ENCODE results near the gene SELENOM.
A peak's percentile ranks its signal among the peaks of the same experiment; 100 is the strongest.

Gene SELENOM

DNA sequence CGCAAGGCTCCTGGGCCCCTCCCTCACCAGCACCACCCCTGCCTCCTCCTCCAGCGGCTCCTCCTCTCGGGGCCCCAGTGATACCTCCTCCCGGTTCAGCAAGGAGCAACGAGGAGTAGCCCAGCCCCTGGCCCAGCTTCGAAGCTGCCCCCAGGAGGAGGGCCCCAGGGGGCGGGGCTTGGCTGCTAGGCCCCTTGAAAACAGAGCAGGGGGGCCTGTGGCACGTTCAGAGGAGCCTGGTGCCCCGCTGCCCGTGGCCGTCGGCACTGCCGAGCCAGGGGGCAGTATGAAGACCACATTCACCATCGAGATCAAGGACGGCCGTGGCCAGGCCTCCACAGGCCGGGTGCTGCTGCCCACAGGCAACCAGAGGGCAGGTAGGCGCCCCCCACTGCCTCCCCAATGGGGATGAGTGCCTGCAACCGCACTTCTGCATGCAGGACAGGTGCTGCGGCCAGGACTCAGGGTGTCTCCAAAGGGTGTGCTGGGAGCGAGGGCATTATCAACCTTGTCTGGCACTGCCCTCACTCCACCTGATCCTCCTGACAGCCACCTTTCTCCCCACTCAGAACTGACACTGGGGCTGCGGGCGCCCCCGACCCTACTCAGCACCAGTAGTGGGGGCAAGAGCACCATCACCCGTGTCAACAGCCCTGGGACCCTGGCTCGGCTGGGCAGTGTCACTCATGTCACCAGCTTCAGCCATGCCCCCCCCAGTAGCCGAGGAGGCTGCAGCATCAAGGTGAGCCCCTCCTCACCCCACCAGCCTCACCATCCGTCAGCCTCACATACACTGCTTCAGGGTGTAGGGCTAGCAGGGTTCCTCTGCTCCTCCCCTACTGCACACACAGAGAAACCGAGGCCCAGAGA lies 16.0 kb downstream of the SELENOM start:
- DNase-seq (ENCODE audit: low read depth in 2 of 2): no peak

DNA sequence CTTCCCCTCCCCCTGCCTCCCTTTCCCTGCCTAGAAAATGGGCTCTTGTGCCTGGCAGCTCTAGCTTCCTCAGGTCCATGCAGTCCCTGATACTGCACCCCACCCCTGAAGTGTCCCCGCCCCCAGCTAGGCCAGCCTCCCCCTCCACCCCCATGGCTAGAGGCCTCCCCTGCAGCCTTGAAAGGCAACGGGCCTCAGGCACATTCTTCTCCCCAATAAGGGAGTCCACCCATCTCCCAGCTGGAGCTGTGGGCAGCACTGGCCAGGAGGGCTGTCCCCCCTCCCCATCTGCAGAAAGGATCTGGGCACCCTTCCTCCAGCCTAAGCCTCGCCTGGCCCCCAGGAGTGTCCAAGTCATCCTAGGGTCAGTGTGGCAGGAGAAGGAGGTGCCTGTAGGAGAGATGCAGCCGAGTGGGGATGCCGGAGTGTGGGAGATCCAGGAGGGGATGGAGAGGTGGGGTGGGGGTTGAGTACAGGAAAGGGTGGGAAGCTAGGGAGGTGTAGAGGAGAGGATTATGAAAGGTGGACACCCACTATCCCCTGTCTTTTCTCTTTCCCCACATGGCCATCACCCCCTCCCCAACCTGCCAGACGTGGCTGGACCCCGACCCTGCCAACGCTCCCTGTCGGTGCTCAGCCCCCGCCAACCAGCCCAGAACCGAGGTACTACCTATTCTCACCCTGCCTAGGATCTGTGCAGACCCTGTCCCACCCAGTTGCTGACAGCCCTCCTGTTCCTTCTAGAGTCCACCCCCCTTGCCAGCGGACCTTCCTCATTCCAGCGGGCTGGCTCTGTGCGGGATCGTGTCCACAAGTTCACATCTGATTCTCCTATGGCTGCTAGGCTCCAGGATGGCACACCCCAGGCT lies 16.9 kb downstream of the SELENOM start:
- no peak for DNase-seq (ENCODE audit: low read depth in 2 of 2)

DNA sequence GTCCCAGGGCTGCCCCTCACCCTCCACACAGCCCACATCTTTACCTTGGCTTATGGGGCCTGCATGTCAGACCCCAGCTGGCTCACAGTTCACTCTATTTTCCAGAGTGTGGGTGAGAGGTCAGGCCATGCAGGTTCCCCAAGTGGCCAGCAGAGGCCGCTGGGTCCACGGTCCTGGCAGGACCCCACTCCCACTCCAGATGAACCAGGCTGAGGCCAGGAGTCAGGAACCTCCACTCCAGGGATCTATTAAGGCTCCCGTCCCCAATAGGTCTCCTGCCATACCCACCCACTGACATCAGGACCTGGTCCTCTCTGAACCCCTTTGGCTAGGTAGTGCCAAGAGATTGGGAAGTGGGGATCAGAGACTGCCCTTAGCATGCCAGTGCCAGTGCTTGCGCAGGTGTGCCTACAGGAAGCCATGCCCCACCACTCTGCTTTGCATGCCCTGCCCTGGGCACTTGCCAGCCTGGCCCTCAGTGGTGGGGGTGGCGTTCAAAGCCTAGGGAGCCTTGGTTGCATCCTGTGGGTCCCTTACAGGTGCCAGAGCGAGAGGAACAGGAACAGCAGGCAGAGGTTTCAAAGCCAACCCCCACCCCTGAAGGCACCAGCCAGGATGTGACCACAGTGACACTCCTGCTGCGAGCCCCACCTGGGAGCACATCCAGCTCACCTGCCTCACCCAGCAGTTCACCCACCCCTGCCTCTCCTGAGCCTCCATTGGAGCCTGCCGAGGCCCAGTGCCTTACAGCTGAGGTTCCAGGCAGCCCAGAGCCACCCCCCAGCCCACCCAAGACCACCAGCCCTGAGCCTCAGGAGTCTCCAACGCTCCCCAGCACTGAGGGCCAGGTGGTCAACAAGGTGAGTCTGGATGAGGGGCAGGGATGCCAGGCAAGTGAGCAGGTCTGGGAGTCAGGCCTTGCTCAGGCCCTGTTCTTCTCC lies 17.9 kb downstream of the SELENOM start:
- peak in 1 of 2 donors; percentile 32 for DNase-seq (ENCODE audit: low read depth in 2 of 2)

DNA sequence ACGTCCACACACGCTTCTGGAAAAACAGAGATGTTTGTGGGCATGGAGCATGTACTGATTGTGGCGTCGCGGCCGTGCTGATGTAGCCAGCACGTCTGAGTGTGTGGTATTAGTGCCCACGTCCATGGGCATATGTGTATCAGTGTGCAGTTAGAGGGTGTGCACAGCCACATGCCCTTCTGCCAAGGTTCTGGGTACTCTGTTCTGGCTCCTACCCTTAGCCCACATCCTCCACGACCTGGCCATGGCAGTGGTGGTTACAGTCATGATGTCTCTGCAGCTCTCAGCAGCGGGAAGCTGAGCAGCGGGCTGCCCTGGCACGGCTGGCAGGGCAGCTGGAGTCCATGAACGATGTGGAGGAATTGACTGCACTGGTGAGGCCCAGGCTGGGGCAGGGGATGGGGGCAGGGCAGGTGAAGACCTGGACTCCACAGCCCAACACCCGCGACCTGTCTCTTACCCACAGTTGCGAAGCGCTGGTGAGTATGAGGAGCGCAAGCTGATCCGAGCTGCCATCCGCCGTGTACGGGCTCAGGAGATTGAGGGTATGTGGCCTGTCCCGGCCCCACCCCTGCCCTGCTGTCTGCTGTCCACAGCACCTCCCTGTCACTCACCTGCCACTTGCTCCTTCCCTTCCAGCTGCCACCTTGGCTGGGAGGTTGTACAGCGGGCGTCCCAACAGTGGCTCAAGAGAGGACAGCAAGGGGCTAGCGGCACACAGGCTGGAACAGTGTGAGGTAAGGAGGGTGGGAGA lies 19.0 kb downstream of the SELENOM start:
- no peak for DNase-seq (ENCODE audit: low read depth in 2 of 2)

DNA sequence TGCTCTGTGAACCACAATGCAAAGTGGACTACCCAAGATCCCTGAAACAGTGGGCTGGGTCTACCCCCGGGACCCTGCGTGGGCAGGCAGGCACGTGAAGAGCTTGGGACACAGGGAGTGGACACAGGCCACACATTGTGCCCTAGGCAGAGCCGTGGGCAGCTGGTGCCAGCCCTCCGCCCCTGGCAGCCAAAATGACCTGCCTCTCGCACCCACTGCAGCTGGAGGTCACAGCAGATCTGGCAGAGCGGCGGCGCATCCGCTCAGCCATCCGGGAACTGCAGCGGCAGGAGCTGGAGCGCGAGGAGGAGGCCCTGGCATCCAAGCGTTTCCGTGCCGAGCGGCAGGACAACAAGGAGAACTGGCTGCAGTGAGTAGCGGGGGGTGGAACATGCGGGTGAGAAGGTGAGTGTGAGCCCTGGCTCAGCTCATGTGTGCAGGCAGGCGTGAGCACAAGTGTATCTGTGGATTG lies 19.6 kb downstream of the SELENOM start:
- no peak for DNase-seq (ENCODE audit: low read depth in 2 of 2)

DNA sequence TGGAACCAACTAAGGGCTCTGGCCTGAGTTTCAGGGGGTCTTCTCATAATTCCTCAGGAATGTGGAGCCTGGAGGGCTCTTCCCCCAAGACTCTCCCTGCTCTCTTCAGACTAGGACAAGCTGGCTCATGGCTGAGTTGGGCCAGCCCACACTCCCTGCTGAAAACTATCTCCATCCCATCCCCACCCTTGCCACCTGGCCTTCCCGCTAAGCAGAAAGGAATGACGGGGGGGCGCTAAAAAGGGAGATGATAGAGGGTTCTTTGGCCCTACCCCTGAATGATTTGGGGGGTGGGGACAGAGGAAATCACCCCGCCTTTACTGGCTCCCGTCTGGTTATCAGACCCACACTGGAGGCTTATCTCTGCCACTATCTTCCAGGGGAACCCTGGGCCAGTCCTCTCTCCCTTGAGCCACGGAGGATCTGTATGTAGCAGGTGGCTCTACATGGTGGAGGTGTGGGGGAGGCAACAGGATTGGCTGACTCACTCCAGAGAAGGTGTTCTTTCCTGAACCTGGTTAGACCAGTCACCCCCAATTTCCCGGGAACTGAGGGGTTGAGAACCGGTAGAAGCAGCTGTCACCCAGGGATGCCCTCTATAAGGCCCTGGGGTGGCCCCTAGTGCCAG lies 20.6 kb downstream of the SELENOM start:
- DNase-seq (ENCODE audit: low read depth in 2 of 2): no peak

DNA sequence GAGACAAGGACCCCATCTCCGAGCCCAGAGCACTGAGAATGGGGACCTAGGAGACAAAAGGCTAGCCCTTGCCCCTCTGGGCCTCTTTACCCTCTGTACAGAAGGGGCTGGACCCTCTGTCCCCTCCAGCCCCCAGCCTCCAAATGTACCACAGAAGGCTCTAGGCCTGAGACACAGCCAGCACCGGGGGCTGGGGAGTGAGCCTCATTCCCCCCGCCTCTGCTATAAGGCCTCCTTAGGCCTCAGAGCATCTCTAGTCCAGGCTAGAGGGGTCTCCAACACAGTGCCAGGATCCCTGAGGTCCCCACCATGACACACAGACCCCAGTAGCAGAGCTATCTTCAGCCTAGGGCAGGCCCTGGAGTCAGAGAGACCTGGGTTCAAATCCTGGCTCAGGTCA lies 21.4 kb downstream of the SELENOM start:
- no peak for DNase-seq (ENCODE audit: low read depth in 2 of 2)

DNA sequence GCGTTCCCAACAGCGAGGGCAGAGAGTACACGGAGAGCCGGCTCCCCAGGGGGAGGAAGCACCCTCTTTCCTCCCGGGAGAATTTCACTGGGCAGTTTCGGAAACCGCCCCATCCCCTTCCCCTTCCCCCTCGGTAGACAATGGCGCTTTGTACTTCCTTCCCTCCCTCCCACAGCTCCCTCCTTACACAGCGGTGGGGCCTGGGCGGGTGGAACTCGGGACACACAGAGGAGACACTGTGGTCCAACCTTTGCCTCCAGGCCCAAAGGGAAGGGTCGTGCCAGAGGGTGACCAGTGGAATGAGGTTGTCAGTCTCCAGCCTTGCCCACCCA lies 21.9 kb downstream of the SELENOM start:
- no peak for DNase-seq (ENCODE audit: low read depth in 2 of 2)

DNA sequence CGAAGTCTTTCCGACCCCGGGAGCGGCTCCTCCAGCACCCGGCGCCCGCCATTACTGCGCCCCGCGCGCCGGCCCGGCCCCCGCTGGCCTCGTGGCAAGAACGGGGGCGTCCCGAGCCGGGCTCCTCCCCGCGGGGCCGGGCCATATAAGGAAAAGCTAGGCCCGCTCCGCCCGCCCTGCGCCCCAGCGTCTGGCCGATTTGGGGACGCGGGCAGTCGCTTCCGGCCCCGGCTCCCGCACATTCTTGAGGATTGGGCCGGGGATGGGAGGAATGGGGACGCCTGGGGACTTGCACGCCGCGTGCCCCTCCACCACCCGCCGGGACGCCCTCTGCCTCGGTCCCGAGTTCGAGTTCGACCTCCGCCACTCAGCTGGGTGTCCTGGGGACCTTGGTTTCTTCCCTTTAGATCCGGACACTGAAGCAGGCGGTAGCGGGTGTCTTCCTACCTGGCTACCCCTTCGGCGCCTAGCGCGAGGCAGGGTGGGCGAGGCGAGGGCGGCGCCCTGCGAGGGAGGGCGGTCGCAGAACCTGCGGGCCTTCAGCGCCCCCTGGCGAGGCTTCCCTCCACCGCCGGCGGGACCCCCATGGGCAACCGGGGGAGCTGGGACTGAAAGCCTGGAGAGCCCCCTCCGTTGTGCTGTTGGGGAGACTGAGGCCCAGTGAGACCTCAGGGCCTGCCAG lies 22.4 kb downstream of the SELENOM start:
- peak; percentile 82 to 86 for DNase-seq (ENCODE audit: low read depth in 2 of 2)

DNA sequence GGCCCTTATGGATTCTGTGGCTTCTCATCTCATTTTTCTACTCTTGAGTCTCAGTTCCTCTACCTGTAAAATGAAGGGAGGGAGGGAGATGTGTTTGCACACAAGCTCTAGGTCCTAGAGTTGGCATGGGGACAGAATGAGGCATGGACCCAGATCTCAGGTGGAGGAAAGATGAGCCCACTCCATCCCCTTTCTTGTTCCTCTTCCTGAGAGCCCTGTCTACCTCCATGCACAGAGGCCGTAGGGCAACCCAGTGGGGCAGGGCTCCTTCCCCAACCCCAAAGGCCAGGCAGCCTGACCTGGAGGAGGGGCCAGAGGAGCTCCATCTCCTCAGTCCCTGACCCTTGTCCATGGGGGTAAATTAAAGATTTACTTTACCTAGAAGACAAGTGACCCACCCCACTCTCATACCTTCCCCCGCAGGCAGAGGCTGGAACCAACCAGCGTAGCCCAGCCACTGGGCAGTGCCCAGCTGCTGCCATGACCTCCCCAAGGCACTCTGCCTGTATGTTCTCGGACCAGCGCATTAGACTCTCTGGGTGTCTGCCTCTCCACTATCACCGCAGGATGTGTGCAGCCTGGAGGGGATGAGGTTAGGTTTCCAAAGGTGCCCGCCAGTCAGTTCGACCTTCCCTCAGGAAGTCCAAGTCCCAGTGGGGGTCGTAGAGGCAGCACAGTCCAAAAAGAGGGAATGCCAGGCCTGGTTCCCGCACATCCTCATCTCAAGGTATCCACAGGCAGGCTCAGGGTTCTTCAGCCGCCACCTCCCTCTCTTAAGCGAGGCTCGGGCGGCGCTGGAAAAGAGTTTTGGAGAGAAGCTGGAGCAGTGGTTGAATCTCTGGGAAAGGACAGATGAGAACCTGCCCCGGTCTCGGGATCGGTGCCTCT lies 23.2 kb downstream of the SELENOM start:
- no peak for DNase-seq (ENCODE audit: low read depth in 2 of 2)

DNA sequence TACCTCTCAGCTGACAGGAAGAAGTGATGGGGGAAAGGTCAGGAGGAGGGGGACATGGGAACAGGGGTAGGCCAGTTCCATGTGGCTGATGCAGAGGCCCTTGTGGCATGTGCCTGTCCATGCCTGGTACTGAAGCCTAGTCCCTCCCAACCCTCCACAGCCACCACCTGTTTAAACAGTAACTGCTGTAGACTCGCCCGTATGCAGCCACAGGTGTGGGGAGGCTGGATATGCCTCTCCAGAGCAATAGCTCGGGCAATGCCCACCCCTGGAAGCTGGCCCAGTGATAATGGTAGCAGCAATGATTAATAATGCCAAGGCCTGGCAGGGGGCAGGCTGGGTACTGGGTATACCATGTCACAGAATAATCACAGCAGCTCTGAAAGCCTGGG lies 24.0 kb downstream of the SELENOM start:
- DNase-seq (ENCODE audit: low read depth in 2 of 2): no peak

DNA sequence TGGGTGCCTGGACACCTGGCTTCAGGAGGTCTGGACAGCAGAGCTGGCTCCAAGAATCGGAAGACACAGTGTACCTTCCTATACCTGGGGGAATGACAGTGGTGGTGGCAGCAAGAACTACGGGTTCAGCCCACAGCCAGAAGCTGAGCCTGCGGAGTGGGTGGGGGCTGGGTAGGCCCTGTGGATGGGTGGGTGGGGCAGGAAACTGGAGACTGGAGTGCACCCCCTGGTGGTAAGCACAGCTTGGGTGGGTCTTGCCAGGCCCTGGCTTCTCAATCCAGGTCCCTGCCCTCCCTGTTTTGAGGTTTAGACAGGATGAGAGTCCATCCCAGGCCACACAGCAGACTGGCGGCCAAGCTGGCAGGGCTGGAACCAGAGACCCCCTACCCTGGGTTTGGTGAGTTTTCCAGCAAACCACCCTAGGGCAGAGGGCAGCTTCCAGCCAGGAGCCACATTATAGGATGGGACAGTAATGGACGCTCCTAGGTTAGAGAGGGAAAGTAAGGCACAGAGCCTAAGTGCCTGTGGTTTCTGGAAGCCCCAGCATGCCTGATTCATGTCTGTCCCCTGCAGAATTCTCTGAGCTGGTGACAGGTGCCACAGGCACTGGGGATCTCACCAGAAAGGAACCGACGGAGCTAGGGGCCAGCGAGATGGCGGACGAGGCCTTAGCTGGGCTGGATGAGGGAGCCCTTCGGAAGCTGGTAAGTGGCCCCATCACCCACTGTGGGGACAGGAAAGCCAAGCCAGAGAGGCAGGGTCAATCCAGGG lies 24.6 kb downstream of the SELENOM start:
- peak; percentile 51 to 58 for DNase-seq (ENCODE audit: low read depth in 2 of 2)

DNA sequence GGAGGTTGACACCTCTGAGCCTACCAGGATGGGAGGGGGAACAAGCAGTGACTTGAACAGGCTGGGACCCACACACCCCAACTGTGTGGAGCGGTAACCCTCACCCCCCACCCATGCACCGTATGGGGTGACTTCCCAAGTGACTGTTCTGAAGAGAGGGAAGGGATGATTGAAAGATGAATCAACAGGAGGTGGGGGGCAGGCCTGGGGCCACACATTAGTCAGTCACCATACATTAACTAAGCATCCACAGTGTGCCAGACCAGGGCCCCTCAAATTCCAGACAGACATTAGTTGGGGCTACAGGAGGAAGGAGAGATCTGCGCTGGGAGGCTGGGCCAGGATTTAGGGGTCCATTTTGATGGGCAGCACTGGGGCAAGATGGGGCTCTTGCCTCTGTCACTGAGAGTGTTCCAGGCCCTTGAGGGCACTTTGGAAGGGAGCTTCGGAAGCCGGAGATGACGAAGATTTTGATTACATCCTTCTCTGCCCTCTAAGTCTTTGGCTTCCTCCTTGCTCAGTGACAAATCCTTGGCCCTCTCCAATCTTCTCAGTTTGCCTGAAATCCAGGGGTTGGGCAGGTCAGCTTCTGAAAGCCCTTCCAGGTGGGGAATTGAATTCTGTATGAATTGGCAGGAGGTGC lies 25.3 kb downstream of the SELENOM start:
- DNase-seq (ENCODE audit: low read depth in 2 of 2): no peak

DNA sequence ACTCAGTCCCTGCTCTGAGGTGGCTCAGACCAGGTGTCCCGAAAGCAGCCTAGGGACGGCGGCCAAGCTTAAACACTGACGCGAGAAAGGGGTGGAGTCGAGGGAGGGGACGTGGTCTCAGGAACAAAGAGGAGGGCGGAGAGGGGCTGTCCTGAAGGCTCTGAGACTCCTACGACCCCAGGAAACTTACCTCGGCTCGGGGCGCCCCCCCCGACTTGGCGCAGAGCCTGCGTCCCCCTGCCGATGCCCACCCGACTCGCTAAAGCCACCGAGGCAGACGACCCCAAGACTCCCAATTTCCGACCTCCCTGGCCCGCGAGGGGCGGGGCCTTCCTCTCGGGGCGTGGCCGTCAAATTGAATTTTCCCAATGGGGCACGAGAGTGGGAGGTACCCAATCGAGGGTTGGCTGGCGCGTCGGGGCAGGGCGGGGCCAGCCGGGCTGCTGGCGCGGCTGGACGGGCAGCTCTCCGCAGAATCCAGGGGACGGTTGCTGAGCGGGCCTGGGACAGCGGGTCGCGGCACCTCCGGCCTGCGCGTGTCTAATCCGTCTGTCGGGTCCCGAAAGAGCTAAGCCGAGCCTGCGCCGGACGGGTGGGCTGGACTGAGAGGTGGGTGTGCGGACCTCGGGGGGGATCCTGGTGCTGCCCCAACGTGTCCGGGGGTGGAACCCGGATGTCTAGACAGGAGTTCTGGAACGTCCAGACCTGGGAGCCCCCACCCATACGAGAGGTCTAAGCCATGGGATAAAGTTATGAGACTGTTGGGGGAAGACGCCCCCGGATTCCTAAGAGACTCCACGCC lies 26.3 kb downstream of the SELENOM start, which contains the start of gene SMTN:
TSS of gene SMTN (plus strand) at position 471 of the 802 bp plus-strand sequence. CDS start 1,941 bp downstream, outside the sequence.
- DNase-seq (ENCODE audit: low read depth in 2 of 2): peak; percentile 80 to 82

DNA sequence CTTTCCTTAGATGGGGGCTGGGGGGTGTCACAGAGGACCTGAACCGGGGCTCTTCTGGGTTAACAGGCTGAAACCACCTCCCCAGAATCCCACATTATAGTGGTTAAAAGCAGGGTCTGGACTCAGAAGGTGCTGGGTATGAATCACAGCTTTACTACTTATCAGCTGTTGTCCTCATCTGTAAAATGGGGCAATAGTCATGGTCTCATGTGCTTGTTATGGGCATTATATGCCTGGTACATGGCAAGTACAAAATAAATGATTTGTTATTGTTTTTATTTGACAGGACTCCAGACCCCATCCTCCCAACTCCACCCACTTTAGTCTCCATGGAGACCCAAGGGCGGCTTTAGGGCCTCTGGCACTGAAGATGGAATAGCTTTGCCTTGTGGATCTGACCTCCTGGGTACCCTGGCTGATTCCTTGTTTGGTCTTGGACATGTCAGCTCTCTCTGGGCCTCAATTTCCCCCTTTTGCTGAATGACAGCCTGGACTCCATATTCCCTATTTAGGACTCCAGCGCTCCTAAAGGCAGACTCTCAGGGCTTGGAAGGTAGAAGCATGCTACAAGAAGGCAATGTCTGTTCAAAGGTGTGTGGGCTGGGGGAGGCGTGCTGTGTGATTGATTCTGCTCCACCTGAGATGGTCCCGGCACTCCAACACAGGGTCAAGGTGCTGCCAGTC lies 27.1 kb downstream of the SELENOM start:
- DNase-seq (ENCODE audit: low read depth in 2 of 2): no peak

DNA sequence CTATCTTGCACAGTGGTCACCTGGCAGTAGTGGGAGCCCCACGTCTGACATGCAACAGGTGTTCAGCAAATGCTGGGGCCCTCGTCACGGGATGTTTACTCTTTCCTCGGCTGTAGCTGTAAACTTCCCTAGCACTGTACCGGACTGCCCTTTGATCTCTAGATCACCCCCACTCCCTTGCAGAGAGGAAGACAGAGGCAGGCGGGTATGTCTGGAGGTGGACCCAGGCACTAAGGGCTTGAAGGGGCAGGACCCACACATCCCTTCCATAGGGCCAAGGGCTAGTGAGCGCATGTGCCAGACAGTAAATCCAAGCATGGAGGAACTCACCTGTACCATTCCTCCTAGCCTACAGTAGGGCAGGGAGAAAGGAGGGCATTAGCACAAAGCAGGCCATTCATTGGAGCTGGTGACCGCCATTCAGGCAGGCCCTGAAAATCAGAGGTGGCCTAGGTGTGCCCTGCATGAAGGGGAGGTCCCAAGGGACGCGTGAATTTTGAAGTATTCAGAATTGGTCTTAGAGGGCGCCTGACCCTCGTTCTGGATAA lies 28.2 kb downstream of the SELENOM start:
- no peak for DNase-seq (ENCODE audit: low read depth in 2 of 2)

Measured in stimulated activated CD4-positive, alpha-beta T cell treated with anti-CD3 and anti-CD28 coated beads, Interleukin-1b, Interleukin-23, amount 100 ng/mL, for 4 hours (primary cell).